NCI-H187 (cell line): ENCODE measurements around the gene PPP1R2.
"Not testable (repeated sequence)": the region's sequence is repeated elsewhere in the genome, so short reads cannot be mapped to it uniquely, and the experiment has no call there.

Experiments used
- DNase-seq, 2 experiments: peaks; one replicate each; lab custom pipeline; 2025; lab: John Stamatoyannopoulos, UW

Gene PPP1R2

DNA sequence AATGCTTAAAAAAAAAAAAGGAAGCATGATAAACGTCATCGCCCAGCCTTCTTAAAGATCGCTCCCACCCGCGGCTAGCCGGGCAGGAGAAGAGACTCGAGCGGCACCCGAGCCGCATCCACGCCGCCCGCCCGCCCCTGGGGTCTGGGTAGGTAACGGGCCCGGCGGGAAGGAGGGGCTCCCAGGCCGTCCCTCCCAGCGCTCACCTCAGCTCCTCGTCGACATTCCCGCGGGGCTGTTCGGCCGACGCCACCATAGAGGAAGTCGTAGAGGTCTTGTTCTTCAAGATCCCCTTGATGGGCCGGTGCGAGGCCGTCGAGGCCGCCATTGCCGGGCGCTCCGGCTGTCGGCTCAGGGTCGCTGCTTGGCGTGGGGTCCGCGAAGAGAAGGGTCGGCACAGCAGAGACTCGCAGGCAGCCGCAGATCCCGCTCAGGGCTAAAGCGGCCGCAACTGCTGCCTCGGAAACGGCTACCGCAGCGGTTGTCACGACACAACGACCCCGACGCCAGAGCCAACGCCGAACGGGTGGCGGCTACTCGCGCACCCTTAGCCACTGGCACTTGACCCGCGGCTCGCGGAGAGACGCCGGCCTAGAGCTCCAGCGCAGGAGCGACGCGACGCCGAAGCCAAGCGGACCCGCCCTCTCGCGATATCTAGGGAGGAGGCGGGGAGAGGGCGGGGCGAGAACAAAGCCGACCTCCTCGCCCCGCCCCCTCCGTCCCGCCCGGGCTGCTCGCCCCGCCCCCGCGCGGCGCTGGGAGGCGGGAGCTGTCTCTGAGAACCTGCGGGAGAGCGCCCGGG is at the start of gene PPP1R2:
TSS of gene PPP1R2 (minus strand) at position 628 of the 802 bp plus-strand sequence. CDS start at position 328, 300 bp downstream.
- DNase-seq = peak; percentile 80 to 84

DNA sequence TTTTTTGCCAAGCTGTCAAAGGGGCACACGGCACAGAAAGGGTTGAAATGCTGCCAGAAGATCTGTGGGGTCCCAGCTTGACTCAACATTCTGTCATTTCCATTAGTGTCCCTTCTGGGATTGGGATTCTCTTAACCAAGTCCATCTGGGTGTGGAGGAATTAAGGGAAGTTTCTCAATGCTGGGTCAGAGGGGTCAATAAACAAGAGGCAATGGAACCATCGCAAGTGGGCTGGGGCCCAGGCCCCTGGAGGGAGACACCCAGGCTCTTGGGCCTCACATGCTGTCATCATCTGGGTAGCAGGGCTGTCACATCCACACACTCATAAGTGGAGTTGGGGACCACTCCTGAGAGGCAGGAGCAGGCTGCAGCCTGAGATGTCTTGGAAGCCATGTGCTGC is 48.7 kb upstream of the PPP1R2 start:
- DNase-seq = no peak

DNA sequence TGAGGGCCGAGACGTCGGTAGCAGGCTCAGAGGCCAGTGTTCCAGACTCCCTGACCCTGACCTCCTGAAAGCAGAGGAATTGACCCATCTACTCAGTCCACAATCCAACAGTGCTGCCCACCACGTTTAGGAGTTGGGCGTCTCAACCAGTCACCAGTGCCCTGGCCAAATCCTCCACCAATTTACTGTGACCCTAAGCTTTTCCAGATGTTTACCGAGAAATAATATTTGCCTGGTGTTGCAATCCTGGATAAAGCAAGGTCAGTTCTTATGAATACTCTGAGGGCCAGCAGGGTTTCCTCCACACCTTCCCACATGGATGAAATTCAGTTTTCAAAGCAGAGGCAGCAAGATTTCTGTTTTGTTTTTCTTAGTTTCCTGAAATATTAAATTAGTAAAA is 48.1 kb upstream of the PPP1R2 start:
- no peak for DNase-seq

DNA sequence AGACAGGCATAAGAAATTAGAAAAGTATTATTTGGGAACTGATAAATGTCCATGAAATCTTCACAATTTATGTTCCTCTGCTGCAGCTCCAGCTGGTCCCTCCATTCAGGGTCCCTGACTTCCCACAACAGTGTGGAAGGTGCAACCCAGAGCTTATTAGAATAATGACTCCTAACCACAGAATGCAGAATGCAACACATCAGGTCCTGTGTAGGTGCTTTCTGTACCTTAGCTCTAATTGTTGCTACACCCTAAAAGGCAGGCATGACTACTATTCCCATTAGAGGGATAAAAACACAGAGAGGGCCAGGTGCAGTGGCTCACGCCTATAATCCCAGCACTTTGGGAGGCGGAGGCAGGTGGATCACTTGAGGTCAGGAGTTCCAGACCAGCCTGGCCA is 47.3 kb upstream of the PPP1R2 start:
- DNase-seq = not testable (repeated sequence)

DNA sequence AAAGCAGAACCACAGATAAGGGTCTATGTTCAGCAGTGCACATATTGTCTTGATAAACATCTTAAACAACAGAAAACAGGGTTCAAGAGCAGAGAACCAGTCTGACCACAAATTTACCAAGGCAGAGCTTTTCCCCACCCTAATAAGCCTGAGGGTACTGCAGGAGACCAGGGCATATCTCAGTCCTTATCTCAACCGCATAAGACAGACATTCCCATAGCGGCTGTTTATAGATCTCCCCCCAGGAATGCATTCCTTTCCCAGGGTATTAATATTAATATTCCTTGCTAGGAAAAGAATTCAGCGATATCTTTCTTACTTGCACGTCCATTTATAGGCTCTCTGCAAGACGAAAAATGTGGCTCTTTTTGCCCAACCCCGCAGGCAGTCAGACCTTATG is 46.7 kb upstream of the PPP1R2 start:
- DNase-seq = not testable (repeated sequence)

DNA sequence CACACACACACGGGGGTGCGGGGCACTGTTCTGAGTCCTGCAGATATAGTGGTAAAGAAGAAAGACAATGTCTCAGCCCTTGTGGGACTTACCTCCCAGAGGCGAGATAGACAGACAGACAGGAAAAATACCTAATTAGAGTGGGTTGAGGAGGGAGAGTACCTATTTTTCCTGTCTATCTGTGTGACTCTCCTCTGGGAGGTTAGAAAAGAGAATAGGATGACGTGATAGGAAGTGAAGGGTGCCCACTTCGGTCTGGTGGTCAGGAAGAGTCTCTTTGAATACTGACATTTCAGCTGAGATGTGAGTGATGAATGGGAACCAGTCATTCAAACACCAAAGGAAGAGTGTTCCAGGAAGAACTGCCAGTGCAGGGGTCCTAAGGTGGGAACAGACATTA is 44.7 kb upstream of the PPP1R2 start:
- DNase-seq = no peak

DNA sequence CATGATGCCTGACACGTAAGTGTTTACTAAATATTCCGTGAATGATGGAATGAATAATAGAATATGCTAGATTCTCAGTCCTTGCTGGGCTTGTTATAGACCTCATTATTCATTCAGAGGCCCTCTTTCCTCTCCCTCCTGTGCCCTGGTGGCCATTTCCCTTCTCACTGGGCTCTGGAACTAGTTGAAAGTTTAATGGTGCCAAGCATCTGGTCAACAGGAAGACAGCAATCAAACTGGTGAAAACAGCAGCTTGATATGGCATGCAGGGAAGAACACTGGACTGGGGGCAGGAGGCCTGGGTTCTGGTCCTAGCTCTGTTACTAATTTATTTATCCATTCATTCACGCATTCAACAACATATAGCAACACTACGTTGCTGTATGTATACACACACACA is 44.3 kb upstream of the PPP1R2 start:
- no peak for DNase-seq

DNA sequence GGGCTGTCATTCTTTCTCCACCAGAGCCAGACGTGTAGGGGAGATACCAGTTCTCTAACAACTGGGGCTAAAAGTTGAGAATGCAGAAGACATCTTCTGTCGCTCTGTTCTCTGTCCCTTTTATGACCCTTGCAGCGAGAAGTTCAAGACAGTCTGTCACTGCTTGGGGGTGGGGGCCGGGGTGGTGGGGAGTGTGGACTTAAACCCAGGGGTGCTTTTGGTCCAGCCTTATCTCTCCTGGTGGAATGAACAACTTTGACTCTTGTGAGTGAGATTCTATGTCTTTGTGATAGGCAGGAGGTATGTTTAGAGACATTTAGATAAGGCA is 41.4 kb upstream of the PPP1R2 start:
- no peak for DNase-seq

DNA sequence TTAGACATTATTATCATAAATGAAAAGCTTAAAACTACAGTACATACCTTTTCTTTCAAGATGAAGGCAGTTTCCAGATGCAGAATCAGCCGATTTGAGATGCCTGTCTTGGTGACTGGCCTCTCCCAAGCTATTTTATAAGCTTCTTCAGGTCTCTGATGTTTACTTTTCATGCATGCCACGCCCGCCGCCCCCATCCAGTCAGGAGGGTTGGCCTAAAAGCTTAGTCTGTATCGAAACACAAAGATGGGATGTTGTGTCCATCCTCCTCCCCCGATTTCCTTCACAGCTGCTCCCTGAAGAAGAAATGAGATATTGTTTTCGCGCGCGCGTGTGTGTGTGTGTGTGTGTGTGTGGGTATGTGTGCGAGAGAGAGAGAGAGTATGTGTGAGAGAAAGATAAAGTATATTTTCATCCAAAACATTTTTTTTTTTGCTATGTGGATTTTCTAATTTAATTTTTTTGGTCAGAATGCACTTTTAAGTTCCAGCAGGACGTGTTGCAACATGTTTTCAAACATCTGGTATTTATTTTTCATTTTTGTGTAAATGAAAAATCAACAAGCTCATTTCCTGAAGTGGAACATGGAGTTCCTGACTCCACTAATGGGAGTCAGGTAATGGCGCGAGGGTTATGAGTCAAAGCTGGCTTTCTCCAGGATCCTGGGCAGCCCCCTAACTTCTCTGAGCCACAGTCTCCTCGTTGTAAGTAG is 40.9 kb upstream of the PPP1R2 start, which contains the start of gene APOD:
TSS of gene APOD (minus strand) at position 110 of the 712 bp plus-strand sequence. CDS start 4,479 bp downstream, outside the sequence.
- peak in 1 of 2 experiments; percentile 63 for DNase-seq

DNA sequence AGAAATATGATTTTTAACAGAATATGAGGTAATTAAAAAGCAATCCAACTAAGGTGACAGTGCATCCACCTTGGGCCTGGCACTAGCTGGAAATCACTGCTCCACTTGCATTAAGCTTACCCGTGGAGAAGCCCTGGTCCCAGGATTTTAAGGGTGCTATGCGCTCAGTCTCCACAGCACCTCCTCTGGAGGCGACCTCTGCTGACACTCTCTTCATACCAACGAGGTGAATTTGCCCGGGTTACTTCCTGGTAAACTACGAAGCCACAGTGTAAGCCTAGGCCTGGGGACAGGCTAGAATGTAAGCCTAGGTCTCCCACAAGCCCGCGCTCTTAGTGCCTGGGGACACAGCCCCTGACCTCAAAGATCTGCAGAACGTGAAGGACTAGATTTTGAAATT is 39.8 kb upstream of the PPP1R2 start:
- DNase-seq = no peak

DNA sequence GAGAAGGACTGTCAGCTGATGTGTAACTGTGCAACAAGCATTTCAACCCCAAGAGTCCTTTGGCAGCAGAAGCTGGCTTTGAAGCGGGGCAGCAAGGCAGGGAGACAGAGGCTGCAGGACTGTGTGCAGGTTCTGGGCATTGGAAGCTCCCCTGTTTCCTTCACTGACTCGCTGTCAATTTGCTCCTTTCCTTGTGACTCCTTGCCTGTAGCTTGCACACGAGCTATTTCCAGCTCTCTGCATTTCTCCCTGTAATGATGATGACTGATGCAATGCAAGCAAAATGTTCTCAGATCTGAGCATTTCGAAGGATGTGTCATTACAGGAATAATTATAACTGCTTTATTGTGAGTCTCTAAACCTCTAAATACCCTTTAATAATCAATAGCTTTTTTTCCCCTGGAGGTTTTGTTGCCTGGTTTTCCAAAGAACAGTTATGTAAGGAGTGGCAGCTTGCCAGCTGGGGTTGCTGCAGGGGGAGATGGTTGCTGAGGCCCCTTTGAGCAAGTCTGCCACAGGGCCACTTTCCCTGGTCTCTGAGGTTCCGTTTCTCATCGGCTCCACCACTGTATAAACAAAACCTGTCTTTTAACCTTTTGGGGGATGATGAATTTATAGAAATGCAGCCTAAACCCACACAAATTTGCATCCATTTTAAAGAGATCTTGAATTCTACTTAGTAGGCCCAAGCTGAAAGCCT is 37.8 kb upstream of the PPP1R2 start:
- no peak for DNase-seq

DNA sequence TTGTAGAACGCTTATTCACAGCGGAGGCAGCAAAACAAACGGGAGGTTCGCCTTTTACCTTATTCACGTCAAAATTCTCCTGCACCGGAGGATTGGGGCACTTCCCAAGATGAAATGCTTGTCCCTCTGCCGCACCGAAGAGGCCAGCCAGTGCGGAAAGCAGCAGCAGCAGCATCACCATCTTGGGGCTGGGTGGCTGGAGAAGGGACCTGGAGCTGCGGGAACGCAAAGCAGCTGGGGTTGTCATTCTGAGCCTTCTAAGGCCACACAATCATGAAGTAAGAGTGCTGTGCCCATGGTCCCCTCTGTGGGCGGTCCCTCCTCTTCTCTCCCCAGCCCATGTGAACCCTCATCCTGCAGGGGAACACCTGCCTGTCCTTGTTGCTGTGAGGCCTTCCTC is 36.2 kb upstream of the PPP1R2 start:
- DNase-seq = no peak

DNA sequence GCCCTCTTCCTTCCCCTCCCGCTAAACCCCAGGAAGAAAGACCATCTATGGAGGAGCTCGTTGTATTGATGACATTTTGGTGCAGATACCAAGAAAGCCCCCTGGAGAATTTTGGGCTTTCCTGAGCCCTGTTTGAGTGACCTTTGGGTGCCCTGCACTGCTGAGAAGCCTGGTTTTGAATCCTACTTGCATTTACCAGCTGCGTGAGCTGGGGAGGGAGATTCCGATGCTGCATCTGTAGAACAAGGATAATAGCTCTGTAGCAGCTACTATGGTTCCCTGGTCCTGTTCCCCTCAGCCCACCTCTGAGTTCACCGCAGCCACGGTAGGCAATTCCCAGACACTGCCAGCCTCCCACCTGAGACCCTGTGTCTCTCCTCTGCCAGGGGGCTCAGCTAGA is 35.4 kb upstream of the PPP1R2 start:
- DNase-seq = no peak

DNA sequence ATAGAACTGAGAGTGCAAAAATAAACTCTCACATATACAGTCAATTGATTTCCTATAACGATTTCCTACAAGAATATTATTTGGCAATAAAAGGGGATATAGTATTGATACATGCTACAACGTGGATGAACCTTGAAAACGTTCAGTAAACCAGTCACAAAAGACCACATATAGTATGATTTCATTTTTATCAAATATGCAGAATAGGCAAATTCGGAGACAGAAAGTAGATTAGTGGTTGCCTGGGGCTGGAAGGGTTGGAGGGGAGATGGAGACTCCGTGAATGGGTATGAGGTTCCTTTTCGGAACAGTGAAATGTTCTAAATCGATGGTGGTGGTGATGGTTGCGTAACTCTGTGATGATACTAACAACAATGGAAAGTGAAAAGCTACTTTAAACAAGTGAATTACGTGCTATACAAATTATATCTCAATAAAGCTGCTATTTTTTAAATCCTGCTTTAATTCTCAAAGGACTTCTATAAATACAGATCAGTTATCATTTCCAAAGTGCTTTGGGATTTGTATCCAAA is 34.6 kb upstream of the PPP1R2 start:
- no peak for DNase-seq

DNA sequence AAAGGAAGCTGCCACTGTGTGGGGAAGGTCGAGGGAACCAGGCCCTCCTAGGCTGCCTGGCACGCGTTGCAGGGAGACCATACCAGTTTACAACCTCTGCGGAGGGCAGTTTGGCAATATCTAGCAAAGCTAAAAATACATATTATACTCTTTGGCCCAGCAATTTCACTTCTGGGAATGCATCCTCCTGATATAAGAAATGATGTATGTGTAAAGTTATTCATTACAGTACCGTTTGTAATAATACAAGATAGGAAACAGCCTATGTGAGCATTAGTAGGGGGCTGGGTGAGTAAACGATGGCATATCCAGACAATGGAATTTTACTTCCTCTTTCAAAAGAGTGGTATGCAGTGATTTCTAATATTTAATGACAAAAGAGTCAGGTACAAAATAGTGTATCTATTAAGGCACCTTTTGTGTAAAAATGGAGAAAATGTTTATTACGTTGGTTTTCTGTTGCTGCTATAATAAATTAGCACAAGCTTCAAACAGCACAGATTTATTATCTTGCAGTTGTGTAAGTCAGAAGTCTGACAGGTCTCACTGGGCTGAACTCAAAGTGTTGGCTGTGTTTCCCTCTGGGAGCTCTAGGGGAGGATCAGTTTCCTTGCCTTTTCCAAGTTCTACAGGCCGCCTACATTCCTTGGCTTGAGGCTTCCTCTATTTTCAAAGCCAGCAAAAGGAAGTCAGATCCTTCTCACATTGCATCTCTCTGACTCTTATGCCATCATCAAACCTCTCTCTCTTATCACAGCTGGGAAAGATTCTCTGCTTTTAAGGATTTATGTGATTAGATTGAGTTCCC is 31.6 kb upstream of the PPP1R2 start:
- no peak for DNase-seq

DNA sequence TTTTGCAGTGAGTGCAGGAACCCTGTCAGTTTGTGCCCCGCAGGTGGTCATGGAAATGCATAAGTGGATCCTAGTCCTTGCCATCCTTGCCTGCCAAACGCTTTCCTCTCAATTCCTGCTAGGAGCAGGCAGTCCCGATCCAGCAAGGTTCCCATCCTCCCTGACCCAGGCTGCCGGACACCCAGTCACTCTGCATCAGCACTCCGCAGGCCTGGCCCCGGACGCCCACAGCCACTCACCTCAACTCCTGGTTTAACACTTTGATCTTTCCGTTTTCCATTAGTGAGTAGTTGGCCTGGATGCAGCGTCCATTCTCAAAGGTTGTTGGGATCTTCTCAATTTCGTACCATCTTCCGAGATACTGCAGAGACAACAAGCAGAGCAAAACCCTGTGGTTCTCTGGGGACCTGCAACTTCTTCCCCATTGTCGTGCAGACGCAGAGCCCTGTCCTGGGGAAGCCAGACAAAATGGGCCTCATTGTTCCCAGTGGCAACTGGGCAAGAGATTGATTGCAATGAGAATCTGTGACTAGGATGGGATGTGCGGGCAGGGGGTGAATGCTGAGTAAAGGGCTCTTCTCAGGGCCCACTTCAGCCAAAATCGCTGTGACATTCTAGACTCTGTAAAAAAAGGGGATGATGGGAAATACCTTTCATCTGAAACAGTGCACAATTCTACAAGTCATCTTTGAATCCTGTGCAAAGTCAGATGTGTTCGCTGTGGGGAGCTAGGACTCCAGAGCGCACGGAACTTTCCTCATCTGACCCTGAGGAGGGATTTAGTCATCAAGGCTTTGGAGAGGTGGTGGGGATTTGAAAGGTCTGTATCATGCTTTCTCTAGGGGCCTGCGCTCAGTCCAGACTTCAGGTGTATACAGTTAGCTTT is 30.7 kb upstream of the PPP1R2 start:
- no peak for DNase-seq

DNA sequence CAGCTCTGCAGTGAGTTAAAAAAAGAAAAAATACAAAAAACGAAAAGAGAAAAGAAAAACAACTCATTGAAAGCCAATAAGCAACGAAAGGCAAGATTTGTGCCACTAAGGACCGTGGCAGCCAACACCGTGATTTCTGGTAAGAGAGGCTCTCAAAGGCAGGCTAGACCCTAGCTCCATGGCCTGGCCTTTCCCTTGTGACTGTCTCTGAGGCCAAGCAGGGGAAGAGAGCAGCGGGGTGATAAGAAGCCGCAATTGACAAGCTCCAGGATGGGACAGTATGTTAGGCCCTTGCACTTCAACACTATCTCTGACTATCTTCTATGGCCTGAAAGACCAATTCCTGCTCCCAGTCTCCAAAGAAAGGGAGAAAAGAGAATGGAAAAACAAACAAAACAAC is 28.2 kb upstream of the PPP1R2 start:
- no peak for DNase-seq

DNA sequence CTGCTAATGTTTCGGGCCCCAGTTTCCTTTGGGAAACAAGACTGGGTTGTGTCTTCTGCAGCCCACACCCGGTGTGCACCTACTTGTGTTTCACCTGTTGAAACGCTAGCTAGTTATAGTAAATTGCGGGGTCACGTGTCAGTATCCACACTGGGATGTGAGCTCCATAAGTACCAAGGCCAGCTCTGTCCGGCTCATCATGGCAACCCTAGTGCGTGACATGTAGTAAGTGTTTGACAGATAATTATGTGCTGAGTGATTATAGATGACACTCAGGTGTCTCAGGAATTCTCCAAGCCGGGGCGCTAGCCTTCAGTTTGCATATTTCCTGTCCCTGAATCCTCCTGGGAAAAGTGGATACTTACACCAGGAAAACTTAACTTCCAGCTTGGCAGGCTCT is 27.8 kb upstream of the PPP1R2 start:
- no peak for DNase-seq

DNA sequence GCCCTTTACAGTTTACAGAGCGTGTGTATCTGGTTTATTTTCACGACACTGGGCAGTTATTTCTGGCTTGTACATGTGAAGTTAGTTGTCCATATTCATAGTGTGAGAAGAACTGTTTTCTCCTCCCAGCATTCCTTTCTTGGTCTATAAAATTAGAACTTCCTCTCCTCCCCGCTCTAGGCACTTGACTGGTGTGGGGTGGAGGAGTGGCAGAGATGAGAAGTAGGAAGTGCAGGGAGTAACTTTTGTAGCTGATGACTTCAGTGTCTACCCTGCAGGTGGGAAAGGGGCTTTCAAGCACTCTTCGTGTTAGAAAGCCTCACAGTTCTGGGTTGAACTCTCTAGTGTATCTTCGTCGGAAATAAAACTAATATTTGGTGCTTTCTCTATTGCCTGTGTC is 27.2 kb upstream of the PPP1R2 start:
- DNase-seq = no peak

DNA sequence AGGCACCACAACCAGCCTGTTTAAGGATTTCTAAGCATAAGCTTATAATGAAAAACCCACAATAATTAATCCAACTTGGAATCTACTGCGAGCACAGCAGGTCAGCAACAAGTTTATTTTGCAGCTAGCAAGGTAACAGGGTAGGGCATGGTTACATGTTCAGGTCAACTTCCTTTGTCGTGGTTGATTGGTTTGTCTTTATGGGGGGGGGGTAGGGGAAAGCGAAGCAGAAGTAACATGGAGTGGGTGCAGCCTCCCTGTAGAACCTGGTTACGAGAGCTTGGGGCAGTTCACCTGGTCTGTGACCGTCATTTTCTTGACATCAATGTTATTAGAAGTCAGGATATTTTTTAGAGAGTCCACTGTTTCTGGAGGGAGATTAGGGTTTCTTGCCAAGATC is 25.5 kb upstream of the PPP1R2 start:
- no peak for DNase-seq

DNA sequence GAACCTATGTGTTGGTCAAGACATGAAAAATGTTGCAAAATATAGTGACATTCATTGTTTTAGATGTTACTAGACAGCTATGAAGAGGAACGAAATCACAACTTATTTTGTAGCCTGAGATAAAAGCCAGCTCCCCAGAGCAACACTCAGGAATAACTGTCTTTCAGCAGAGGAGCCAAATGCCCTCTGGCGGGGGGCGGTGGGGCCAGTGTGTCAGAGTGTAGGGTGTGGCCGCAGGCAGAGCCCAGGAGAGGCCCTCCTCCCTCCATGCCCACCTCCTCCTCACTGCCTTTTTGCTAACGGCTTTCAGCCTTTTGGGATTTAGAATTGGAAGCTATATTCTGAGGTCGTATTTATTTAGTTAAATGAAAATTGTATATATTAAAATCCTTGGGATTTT is 23.7 kb upstream of the PPP1R2 start:
- DNase-seq = no peak
